ENCODE measurements around the gene FOXB2.

FOXB2 gene

GRCh38 chr9:76985581-76985980 lies 33.9 kb upstream of the FOXB2 start:
- no peak for ATAC-seq
- TF ChIP-seq SNAI2 (CRISPR knock-in tag; IDR thresholded peaks at IDR 0.05) (no peak), OSR1 (CRISPR knock-in tag; IDR thresholded peaks at IDR 0.05) (no peak), TCF4 (CRISPR knock-in tag; IDR thresholded peaks at IDR 0.05; ENCODE audit: borderline replicate concordance) (no peak), RARB (CRISPR knock-in tag; IDR thresholded peaks at IDR 0.05) (no peak), ZNF565 (CRISPR knock-in tag; conservative IDR thresholded peaks at IDR 0.05; ENCODE audit: low read depth) (no peak), TOX (CRISPR knock-in tag; IDR thresholded peaks at IDR 0.05; ENCODE audit: borderline replicate concordance) (no peak), BACH2 (CRISPR knock-in tag; IDR thresholded peaks at IDR 0.05; ENCODE audit: borderline replicate concordance) (no peak), ESRRG (CRISPR knock-in tag; IDR thresholded peaks at IDR 0.05) (no peak), CSDC2 (CRISPR knock-in tag; IDR thresholded peaks at IDR 0.05) (no peak), ZNF70 (CRISPR knock-in tag; IDR thresholded peaks at IDR 0.05) (no peak), CSRNP3 (CRISPR knock-in tag; IDR thresholded peaks at IDR 0.05) (no peak), ZFP3 (CRISPR knock-in tag; IDR thresholded peaks at IDR 0.05) (no peak), GLIS3 (CRISPR knock-in tag; IDR thresholded peaks at IDR 0.05) (no peak), PPARA (CRISPR knock-in tag; IDR thresholded peaks at IDR 0.05; ENCODE audit: borderline replicate concordance) (no peak), ZFP30 (CRISPR knock-in tag; IDR thresholded peaks at IDR 0.05) (no peak), CREB5 (CRISPR knock-in tag; IDR thresholded peaks at IDR 0.05; ENCODE audit: low read depth) (no peak), POU6F1 (CRISPR knock-in tag; IDR thresholded peaks at IDR 0.05; ENCODE audit: borderline replicate concordance, low read depth) (no peak), ARNTL (CRISPR knock-in tag; IDR thresholded peaks at IDR 0.05; ENCODE audit: borderline replicate concordance, low read depth) (no peak), ISL1 (CRISPR knock-in tag; IDR thresholded peaks at IDR 0.05) (no peak)

- TF ChIP-seq PATZ1 (CRISPR knock-in tag; IDR thresholded peaks at IDR 0.05; ENCODE audit: borderline replicate concordance) (no peak), CSDC2 (CRISPR knock-in tag; IDR thresholded peaks at IDR 0.05) (no peak), CREB5 (CRISPR knock-in tag; IDR thresholded peaks at IDR 0.05; ENCODE audit: low read depth) (no peak), ZNF70 (CRISPR knock-in tag; IDR thresholded peaks at IDR 0.05) (no peak), ZFP3 (CRISPR knock-in tag; IDR thresholded peaks at IDR 0.05) (no peak), OSR1 (CRISPR knock-in tag; IDR thresholded peaks at IDR 0.05) (no peak), TOX (CRISPR knock-in tag; IDR thresholded peaks at IDR 0.05; ENCODE audit: borderline replicate concordance) (no peak), ZC3H10 (CRISPR knock-in tag; IDR thresholded peaks at IDR 0.05) (no peak), ZNF8 (CRISPR knock-in tag; IDR thresholded peaks at IDR 0.05) (no peak), ISL1 (CRISPR knock-in tag; IDR thresholded peaks at IDR 0.05) (no peak), TSHZ2 (CRISPR knock-in tag; IDR thresholded peaks at IDR 0.05) (no peak), PPARA (CRISPR knock-in tag; IDR thresholded peaks at IDR 0.05; ENCODE audit: borderline replicate concordance) (no peak)
- ATAC-seq = peak; percentile 78
Observed at GRCh38 chr9:76987594-76988200, 31.8 kb upstream of the FOXB2 start.
